ENCODE measurements around the gene CUL4A.
"Not testable (repeated sequence)": the region's sequence is repeated elsewhere in the genome, so short reads cannot be mapped to it uniquely, and the experiment has no call there.

CUL4A gene

GRCh38 chr13:113209336-113209758, at the start of gene CUL4A:
TSS of gene CUL4A (plus strand) at chr13:113209613. CDS start at chr13:113209628, 15 bp downstream.
- peak; percentile 66 for DNase-seq

DNA sequence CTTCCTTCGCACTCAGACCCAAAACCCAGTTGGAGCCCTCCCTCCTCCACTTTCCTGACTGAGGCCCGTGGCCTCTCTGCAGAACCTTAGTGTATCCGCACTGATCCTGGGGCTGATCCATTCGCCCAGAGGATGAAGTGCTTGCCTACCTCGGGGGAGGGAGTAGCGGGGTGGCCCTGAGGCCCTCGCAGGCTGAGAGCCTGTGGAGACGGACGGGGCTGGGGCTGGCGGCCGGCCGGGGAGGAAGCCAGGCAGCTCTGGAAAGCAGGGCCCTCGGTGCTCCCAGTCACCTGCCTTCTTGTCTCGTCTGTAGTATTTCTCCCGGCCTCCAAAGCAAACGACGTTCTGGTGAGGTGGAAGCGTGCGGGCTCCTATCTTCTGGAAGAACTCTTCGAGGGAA, 49.7 kb upstream of the CUL4A start:
- DNase-seq, result no peak

GRCh38 chr13:113160983-113161382, 48.4 kb upstream of the CUL4A start:
- DNase-seq, result no peak

DNA sequence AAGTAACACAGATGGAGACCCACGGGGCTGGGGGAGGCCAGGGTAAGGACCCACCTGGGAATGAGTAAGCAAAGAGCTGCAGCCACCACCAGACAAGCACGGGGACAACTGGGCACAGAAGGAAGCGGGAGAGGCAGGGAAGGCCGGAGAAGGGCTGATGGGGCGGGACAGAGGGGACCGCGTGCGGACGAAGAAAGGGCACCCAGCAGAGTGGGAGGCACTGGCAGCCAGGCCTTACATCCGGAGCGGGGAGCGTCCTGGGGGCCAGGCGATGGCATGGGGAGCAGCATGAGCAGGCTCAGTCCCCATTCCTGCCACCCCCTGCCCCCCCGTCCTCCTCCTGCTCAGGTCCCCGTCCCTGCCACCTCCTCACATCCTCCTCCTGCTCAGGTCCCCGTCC, 48.0 kb upstream of the CUL4A start:
- DNase-seq, result no peak

DNA sequence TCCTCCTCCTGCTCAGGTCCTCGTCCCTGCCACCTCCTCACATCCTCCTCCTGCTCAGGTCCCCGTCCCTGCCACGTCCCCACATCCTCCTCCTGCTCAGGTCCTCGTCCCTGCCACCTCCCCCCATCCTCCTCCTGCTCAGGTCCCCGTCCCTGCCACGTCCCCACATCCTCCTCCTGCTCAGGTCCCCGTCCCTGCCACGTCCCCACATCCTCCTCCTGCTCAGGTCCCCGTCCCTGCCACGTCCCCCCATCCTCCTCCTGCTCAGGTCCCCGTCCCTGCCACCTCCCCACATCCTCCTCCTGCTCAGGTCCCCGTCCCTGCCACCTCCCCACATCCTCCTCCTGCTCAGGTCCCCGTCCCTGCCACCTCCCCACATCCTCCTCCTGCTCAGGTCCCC, 47.4 kb upstream of the CUL4A start:
- not testable (repeated sequence) for DNase-seq

DNA sequence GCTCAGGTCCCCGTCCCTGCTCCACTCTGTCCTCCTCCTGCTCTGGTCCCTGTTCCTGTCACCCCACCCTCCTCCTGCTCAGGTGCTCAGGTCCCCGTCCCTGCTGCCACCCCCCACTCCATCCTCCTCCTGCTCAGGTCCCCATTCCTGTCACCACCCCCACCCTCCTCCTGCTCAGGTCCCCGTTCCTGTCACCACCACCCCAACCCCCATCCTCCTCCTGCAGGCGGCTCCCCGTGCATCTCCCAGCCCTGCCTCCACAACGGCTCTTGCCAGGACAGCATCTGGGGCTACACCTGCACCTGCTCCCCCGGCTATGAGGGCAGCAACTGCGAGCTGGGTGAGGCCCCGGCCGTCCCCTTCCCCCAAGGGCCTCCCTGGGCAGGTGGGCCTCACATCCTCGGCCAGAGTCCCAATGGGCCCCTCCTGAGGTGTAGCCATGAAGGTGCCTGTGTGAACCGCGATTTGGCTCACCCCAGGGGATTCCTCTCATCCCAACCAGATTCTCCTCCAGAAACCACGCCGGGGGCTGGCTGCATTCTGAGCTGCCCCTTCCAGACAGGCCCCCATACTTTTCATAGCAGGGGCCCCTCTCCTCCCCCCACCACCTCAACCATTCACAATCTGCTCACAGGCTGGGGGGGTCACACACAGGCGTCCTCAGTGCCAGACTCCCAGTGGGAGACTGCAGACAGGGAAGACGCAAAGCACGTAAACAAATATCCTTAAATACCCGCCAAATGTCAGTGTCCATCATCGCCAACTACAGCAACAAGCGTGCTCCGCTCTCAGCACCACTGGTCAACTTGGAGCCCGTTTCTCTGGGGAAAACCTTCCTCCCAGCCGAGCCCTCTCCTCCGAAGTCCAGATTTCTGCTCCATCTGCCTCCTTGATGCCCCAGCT, 46.4 kb upstream of the CUL4A start:
- no peak for DNase-seq

GRCh38 chr13:113164492-113164891, 44.9 kb upstream of the CUL4A start:
- no peak for DNase-seq

GRCh38 chr13:113166266-113166665, 43.1 kb upstream of the CUL4A start:
- DNase-seq, result no peak

DNA sequence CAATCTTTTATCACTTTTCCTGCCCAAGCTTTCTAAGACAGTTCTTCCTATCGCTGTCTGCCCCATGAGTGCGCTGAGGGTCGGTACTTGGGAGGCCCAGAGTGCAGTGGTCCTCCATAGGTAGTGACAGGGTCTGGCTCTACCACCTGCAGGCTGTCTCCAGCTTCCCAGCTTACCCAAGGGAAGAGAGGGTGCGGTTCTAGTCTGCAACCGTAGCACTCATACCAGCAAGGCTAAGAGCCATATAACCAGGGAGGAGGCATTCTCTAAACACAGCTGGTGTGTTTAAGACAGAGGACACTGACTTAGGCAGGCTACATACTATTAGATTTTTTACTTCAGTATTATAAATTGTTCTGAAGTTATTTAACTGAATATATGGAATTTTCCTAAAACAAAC, 42.7 kb upstream of the CUL4A start:
- DNase-seq, result no peak

GRCh38 chr13:113167155-113167554, 42.3 kb upstream of the CUL4A start:
- no peak for DNase-seq

DNA sequence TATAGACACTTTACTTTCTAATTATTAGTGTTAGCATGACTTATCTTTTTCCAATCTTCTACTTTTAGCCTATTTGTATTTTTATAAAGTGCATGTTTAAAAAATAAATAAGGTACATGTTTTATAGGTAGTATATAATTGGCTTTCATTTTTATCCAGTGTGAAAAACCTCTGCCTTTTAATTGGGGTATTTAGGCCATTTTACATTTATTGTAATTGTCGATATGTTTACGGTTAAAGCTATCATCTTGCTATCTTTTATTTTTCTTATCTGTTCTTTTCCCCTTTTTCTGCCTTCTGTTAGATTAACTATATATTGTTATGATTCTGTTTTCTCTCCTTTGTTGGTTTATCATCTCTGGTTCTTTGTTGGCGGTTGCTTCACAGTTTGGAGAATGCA, 41.8 kb upstream of the CUL4A start:
- no peak for DNase-seq

GRCh38 chr13:113168211-113168610, 41.2 kb upstream of the CUL4A start:
- no peak for DNase-seq

GRCh38 chr13:113169277-113170272, 39.8 kb upstream of the CUL4A start:
- DNase-seq, result no peak

GRCh38 chr13:113170511-113170910, 38.9 kb upstream of the CUL4A start:
- no peak for DNase-seq

- DNase-seq, result no peak
These were observed 37.9 kb upstream of the CUL4A start for GRCh38 chr13:113171250-113172125.

DNA sequence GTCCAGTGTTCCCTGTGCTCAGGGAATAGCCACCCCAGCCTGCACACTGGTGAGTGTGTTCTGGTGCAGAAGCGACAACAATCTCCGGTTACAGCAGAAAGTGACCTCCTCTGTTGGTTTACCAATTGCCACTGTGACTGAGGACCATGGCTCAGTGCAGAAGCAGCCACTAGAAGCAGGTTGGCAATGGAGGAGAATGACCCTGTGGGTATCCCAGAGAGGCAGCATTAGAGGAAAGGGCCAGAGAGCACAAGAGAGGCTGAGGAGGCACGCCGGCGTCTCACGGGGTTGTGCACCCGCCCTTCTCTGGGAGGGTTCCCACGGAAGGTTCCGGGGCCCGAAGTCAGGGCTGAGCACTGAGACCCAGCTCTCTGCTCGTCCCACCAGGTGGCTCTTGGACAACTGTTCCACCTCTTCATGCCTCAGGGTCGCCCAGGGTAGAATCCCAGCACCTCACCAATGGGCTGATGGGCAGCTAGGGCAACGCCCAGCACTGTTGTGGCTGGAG, 36.9 kb upstream of the CUL4A start:
- DNase-seq, result no peak

DNA sequence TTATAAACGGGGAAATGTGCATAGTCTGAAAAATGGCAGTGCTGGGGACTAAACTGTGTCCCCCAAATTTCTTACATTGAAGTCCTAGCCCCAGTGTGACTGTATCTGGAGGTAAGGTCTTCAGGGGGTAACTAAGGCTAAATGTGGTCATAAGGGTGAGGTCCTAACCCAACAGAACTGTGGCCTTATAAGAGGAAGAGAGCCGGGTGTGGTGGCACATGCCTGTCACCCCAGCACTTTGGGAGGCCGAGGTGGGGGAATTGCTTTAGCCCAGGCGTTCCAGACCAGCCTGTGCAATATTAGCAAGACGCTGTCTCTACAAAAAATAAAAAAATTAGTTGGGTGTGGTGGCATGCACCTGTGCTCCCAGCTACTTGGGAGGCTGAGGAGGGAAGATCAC, 33.1 kb upstream of the CUL4A start:
- peak; percentile 59 for DNase-seq

DNA sequence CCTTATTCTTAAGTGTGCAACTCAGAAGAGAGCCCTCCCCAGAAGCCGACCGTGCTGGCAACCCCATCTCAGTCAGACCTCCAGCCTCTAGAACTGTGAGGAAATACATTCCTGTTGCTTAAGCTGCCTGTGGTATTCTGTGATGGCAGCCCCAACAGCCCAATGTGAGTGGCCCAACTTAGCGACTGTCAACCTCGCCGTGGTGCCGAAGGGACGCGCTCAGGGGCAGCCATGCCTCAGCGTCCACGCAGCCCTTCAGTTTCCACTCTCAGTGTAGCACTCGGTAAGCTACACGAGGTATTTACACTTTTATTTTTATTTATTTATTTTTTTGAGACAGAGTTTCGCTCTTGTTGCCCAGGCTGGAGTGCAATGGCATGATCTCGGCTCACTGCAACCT, 32.6 kb upstream of the CUL4A start:
- DNase-seq, result no peak

DNA sequence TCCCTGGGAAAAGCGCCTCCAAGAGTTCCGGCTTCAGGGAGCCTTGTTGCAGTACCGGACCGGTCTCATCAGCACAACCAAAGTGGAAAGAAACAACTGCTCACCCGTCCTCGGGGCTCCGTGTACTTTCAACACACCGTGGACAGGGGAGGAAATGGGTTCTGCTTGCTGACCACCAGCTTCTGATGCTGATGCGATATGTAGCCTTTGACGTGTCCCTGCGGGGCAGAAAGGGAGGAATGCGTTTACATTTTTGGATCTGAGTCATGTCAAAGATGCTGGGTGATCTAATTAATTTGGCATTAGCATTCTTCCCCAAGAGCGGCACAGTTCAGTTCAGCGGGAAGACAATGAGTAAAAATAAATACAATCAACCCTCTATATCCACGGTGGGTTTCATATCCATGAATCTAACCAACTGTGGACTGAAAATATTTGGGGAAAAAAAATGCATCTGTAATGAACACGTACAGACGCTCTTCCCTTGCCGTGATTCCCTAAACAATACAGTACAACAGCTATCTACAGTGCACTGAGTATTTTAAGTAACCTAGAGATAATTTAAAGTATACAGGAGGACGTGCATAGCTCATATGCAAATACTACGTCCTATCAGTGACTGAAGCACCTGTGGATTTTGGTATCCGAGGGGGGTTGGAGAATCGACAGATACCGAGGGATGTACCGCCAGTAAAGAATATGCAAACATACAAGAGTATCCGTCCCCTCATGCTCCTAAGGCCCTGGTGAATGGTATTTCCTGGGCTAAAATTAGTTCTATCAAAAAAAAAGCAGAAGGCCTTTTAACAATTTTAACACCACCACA, 31.1 kb upstream of the CUL4A start:
- DNase-seq, result no peak

DNA sequence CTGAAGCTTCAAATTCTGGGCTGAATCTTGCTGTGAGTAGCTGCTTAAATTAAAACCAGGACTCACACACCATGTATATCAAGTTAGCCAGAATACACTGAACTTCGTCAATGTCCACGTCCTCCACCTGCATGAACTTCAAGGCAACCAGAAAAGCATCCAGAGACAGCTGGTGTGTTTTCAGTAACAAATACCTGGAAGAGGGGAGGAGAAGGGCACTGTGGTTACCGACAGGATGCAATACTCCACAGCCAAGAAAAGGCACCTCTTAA, 30.6 kb upstream of the CUL4A start:
- DNase-seq, result no peak

GRCh38 chr13:113179374-113180230, 29.8 kb upstream of the CUL4A start:
- no peak for DNase-seq

All from activated T-cell treated with anti-CD3 and anti-CD28 coated beads for 4 hours (primary cell).